NCI-H146 (cell line): ENCODE results near the gene KCNH5.

Experiments used
- DNase-seq: peaks from one replicate; lab custom pipeline; 2025; lab: John Stamatoyannopoulos, UW

Gene KCNH5

GRCh38 chr14:62673014-62673755 lies 372.1 kb downstream of the KCNH5 start:
- DNase-seq = no peak

- DNase-seq = no peak
Observed at GRCh38 chr14:62670526-62670925, 374.7 kb downstream of the KCNH5 start.

GRCh38 chr14:62667421-62667914 lies 377.8 kb downstream of the KCNH5 start:
- peak; percentile 86 for DNase-seq

- peak; percentile 21 for DNase-seq
Observed at GRCh38 chr14:62665286-62665685, 380.0 kb downstream of the KCNH5 start.

GRCh38 chr14:62663456-62663821 lies 381.8 kb downstream of the KCNH5 start:
- no peak for DNase-seq

GRCh38 chr14:62662811-62663455 lies 382.3 kb downstream of the KCNH5 start:
- DNase-seq = peak; percentile 45

GRCh38 chr14:62661818-62662217 lies 383.4 kb downstream of the KCNH5 start:
- no peak for DNase-seq

- no peak for DNase-seq
Observed at GRCh38 chr14:62658631-62659030, 386.6 kb downstream of the KCNH5 start.

- DNase-seq = no peak
Observed at GRCh38 chr14:62657376-62657775, 387.9 kb downstream of the KCNH5 start.

- DNase-seq = no peak
Observed at GRCh38 chr14:62655166-62655565, 390.1 kb downstream of the KCNH5 start.

GRCh38 chr14:62654641-62655040 lies 390.6 kb downstream of the KCNH5 start:
- DNase-seq = no peak
